HCT116 (cell line): Measurements from ENCODE around the gene CD22. TPM values are rescaled to one million over a fixed set of nuclear protein-coding genes. Genes with fewer than 3 reads are reported as not detected.
"Not testable (repeated sequence)": the region's sequence is repeated elsewhere in the genome, so short reads cannot be mapped to it uniquely, and the experiment has no call there.

ENCODE experiments used
- ATAC-seq: fragments of 200-7000 bp; cut with Tn5 transposase; 2 replicates; pipeline ENCODE4 v1.9.1; 2020; ENCODE audit warnings: mild to moderate bottlenecking, moderate library complexity
- BruUV-seq: library from RNA; stranded (reverse); fragments of 400-500 nt; replicated peaks from 2 replicates; lab custom pipeline; 2021; lab: Mats Ljungman, UMichigan
- CTCF ChIA-PET: fragments of 300-600 bp; sonication (Branson Sonifier 250); formaldehyde crosslinking; loops from one replicate; lab custom pipeline; 2021; ENCODE audit warnings: antibody characterized with exemption; lab: Charles Lee
- POLR2A ChIA-PET: fragments of 300-600, 350-600 bp; sonication (Branson Sonifier 250); formaldehyde crosslinking; loops from one replicate; lab custom pipeline; 2021; ENCODE audit warnings: antibody characterized with exemption; lab: Charles Lee
- RAD21 ChIA-PET, 2 experiments: fragments of 300-600 bp; sonication (Branson Sonifier 250); formaldehyde crosslinking; loops; one replicate each; lab custom pipeline; 2023; ENCODE audit warnings: low total read pairs in 2 of 2; ENCODE audit not compliant: uncharacterized antibody in 2 of 2, unreplicated experiment in 2 of 2, low non-redundant PET in 1 of 2; lab: Charles Lee
- DNase-seq: peaks from one replicate; pipeline ENCODE4 v3.0.0-alpha.2; 2010; ENCODE audit warnings: low read depth, low spot score
- H2AFZ ChIP-seq: fragments of 200-600 bp; shearing (Covaris generic), sonication (generic); 2 replicates; pipeline ENCODE4 v1.6.1; 2017; ENCODE audit warnings: low read depth, mixed run types, mixed read lengths, antibody characterized with exemption, low read length; ENCODE audit not compliant: poor library complexity, severe bottlenecking
- H3K27ac ChIP-seq: 2 replicates; pipeline ENCODE4 v1.5.1; 2012; ENCODE audit warnings: low read depth, low read length
- H3K27me3 ChIP-seq: fragments of 200-600 bp; sonication (generic); 2 replicates; pipeline ENCODE4 v1.6.1; 2016; ENCODE audit warnings: mixed run types, low read length, mixed read lengths; ENCODE audit not compliant: insufficient read depth
- H3K36me3 ChIP-seq, 2 experiments: fragments of 200-500 bp in 1 of 2; fragments of 200-600 bp in 1 of 2; sonication (Bioruptor generic) in 1 of 2; sonication (generic) in 1 of 2; 2 replicates each; pipeline versions ENCODE4 v1.5.1 to v1.6.1; 2014 to 2016; ENCODE audit warnings: low read length in 2 of 2, inconsistent platforms in 1 of 2, mixed read lengths in 1 of 2, mixed run types in 1 of 2; ENCODE audit not compliant: insufficient read depth in 2 of 2, control insufficient read depth in 1 of 2
- H3K4me1 ChIP-seq, 2 experiments: fragments of 200-600 bp in 1 of 2; sonication (generic) in 1 of 2; 2 replicates each; pipeline versions ENCODE4 v1.5.1 to v1.6.1; 2012 to 2017; ENCODE audit warnings: low read length in 2 of 2, inconsistent platforms in 1 of 2, mild to moderate bottlenecking in 1 of 2, mixed read lengths in 1 of 2, mixed run types in 1 of 2, moderate library complexity in 1 of 2; ENCODE audit not compliant: insufficient read depth in 2 of 2, control insufficient read depth in 1 of 2
- H3K4me2 ChIP-seq: fragments of 200-600 bp; sonication (generic); 2 replicates; pipeline ENCODE4 v1.6.1; 2017; ENCODE audit warnings: mixed run types, low read length, mixed read lengths
- H3K4me3 ChIP-seq, 2 experiments: fragments of 200-600 bp in 1 of 2; sonication (generic) in 1 of 2; replicated peaks in 1 of 2; 2 replicates each; pipeline ENCODE4 v1.5.1; 2011 to 2016; ENCODE audit warnings: low read length in 2 of 2, control low read depth in 1 of 2, low read depth in 1 of 2, mild to moderate bottlenecking in 1 of 2, mixed read lengths in 1 of 2, mixed run types in 1 of 2
- H3K79me2 ChIP-seq: fragments of 200-600 bp; sonication (generic); 2 replicates; pipeline ENCODE4 v1.6.1; 2017; ENCODE audit warnings: mild to moderate bottlenecking, mixed run types, low read length, moderate library complexity, mixed read lengths; ENCODE audit not compliant: insufficient read depth
- H3K9ac ChIP-seq: fragments of 200-600 bp; sonication (generic); 2 replicates; pipeline ENCODE4 v1.6.1; 2016; ENCODE audit warnings: low read length, mixed read lengths
- H3K9me2 ChIP-seq: fragments of 200-600 bp; sonication (generic), shearing (Covaris generic); 2 replicates; pipeline ENCODE4 v1.6.1; 2017; ENCODE audit warnings: mixed run types, mild to moderate bottlenecking, moderate library complexity; ENCODE audit not compliant: insufficient read depth
- H3K9me3 ChIP-seq, 2 experiments: fragments of 200-500 bp in 1 of 2; fragments of 200-600 bp in 1 of 2; sonication (Bioruptor generic) in 1 of 2; sonication (generic) in 1 of 2; 2 replicates each; pipeline ENCODE4 v1.6.1; 2014 to 2017; ENCODE audit warnings: low read length in 2 of 2, mixed read lengths in 2 of 2, inconsistent platforms in 1 of 2, low read depth in 1 of 2, mild to moderate bottlenecking in 1 of 2, mixed run types in 1 of 2, moderate library complexity in 1 of 2; ENCODE audit not compliant: control insufficient read depth in 1 of 2, insufficient read depth in 1 of 2
- H4K20me1 ChIP-seq: fragments of 200-600 bp; sonication (generic), shearing (Covaris generic); 2 replicates; pipeline ENCODE4 v1.6.1; 2017; ENCODE audit warnings: mixed run types, mild to moderate bottlenecking, moderate library complexity; ENCODE audit not compliant: insufficient read depth
- CBX3 ChIP-seq: IDR thresholded peaks from 2 replicates; pipeline ENCODE4 v1.6.1; 2012; ENCODE audit warnings: low read depth
- CEBPB ChIP-seq: IDR thresholded peaks from 2 replicates; pipeline ENCODE4 v1.6.1; 2012; ENCODE audit warnings: low read depth
- EGR1 ChIP-seq: IDR thresholded peaks from 2 replicates; pipeline ENCODE4 v1.6.1; 2012; ENCODE audit warnings: low read depth
- EZH2 ChIP-seq: fragments of 200-600 bp; sonication (generic); IDR thresholded peaks from 2 replicates; pipeline ENCODE4 v1.6.1; 2017; ENCODE audit warnings: antibody characterized with exemption, mixed run types
- FOSL1 ChIP-seq: IDR thresholded peaks from 2 replicates; pipeline ENCODE4 v1.6.1; 2012; ENCODE audit warnings: low read depth
- RAD21 ChIP-seq: IDR thresholded peaks from 2 replicates; pipeline ENCODE4 v1.6.1; 2012; ENCODE audit warnings: low read depth, mild to moderate bottlenecking
- SIN3A ChIP-seq: IDR thresholded peaks from 2 replicates; pipeline ENCODE4 v1.6.1; 2012; ENCODE audit warnings: low read depth
- SP1 ChIP-seq: IDR thresholded peaks from 2 replicates; pipeline ENCODE4 v1.6.1; 2012; ENCODE audit warnings: low read depth
- SRF ChIP-seq: IDR thresholded peaks from 2 replicates; pipeline ENCODE4 v1.6.1; 2012; ENCODE audit warnings: low read depth
- TCF7L2 ChIP-seq: IDR thresholded peaks from 2 replicates; pipeline ENCODE4 v1.7.0; 2011; ENCODE audit warnings: borderline replicate concordance, inconsistent platforms; ENCODE audit not compliant: insufficient read depth, insufficient read length; ENCODE audit errors: extremely low read depth
- ZBTB33 ChIP-seq: IDR thresholded peaks from 2 replicates; pipeline ENCODE4 v1.6.1; 2011; ENCODE audit warnings: mild to moderate bottlenecking, low read length, moderate library complexity; ENCODE audit not compliant: insufficient replicate concordance; ENCODE audit errors: extremely low read depth
- ZFX ChIP-seq: fragments of 450-650 bp; IDR thresholded peaks from 2 replicates; pipeline ENCODE4 v1.6.1; 2017
- intact Hi-C: fragments of 100-400 bp; cut with micrococcal nuclease; formaldehyde crosslinking; loops from 2 replicates; pipeline ENCODE4 v1.10.0; 2022
- total RNA-seq: library from RNA; stranded (reverse); gene quantifications from one replicate; pipeline ENCODE4 v1.2.1, GENCODE V29; 2021; ENCODE audit not compliant: unreplicated experiment
- TF ChIP-seq, protein P1 (sequence below), 3 experiments: fragments of 200-600 bp in 1 of 3; sonication (generic) in 1 of 3; IDR thresholded peaks in 2 of 3; conservative IDR thresholded peaks in 1 of 3; 2 replicates each; pipeline ENCODE4 v1.5.1; 2012 to 2017; ENCODE audit warnings: low read depth in 2 of 3, low read length in 2 of 3, antibody characterized with exemption in 1 of 3, borderline replicate concordance in 1 of 3, control low read depth in 1 of 3, mild to moderate bottlenecking in 1 of 3, mixed read lengths in 1 of 3, mixed run types in 1 of 3, moderate library complexity in 1 of 3; ENCODE audit not compliant: insufficient read depth in 1 of 3

Gene CD22
- total RNA-seq, 1 experiment from 2014 or later, result 7.0 TPM

GRCh38 chr19:35357867-35358573 is 29.0 kb downstream of the CD22 start, which contains the start of gene FFAR3:
Gene FFAR3, plus strand, starts transcription at chr19:35358460. Its CDS starts 431 bp downstream, at chr19:35358891.
- POLR2A ChIA-PET, result interaction anchor here (1.1 kb wide), 1 partner anchor 17 kb away, joined by 3 read pairs; no protein-coding TSS in a partner anchor

GRCh38 chr19:35358834-35359233 is 29.8 kb downstream of the CD22 start:
- H3K27ac ChIP-seq, H3K9me3 ChIP-seq, ATAC-seq, RAD21 ChIA-PET, H3K79me2 ChIP-seq, H3K27me3 ChIP-seq, POLR2A ChIA-PET, H3K4me3 ChIP-seq, H4K20me1 ChIP-seq, H3K36me3 ChIP-seq, H3K9me2 ChIP-seq, H2AFZ ChIP-seq, CTCF ChIA-PET, BruUV-seq, H3K9ac ChIP-seq, H3K4me2 ChIP-seq, H3K4me1 ChIP-seq, DNase-seq: not testable (repeated sequence)
- intact Hi-C loops, result loop anchor here (10.0 kb wide), 1 partner anchor 356 kb away; the partner anchor contains the start of gene KMT2B

More at GRCh38 chr19:35357867-35358573, 29.0 kb downstream of the CD22 start, which contains the start of gene FFAR3:
- H3K79me2 ChIP-seq, result no peaks in the 10 kb centered on the region
- H3K9me3 ChIP-seq, result no peaks in the 10 kb centered on the region
- H3K4me2 ChIP-seq, result no peak within 1 kb of the TSS
- ChIA-PET RAD21 (no interaction called here), CTCF (interaction anchor here (0.8 to 0.9 kb wide), 2 partner anchors 16 to 137 kb away, joined by 3 to 4 read pairs; no protein-coding TSS in a partner anchor)
- H3K27me3 ChIP-seq, result peaks cover 4% of the 10 kb centered on the region; the same call in 1 of the 2 replicates
- H3K36me3 ChIP-seq, result no peaks in the 10 kb centered on the region
- no peak within 1 kb of the TSS for H2AFZ ChIP-seq
- no peak within 1 kb of the TSS for H3K27ac ChIP-seq
- no peaks in the 10 kb centered on the region for H4K20me1 ChIP-seq
- DNase-seq (no peak), ATAC-seq (no peak)
- no peak within 1 kb of the TSS for H3K9ac ChIP-seq
- intact Hi-C loops, result loop anchor here (10.0 kb wide), 1 partner anchor 357 kb away; the partner anchor contains the start of gene KMT2B
- TF ChIP-seq SP1, result no peak
- no peak for TF ChIP-seq SIN3A
- no peak for TF ChIP-seq TCF7L2
- TF ChIP-seq CBX3, result no peak
- TF ChIP-seq SRF, result no peak
- no peak for TF ChIP-seq ZFX
- TF ChIP-seq FOSL1, result no peak
- TF ChIP-seq CEBPB, result no peak
- no peak for TF ChIP-seq EGR1
- no peak for TF ChIP-seq EZH2
- TF ChIP-seq, protein P1, sequence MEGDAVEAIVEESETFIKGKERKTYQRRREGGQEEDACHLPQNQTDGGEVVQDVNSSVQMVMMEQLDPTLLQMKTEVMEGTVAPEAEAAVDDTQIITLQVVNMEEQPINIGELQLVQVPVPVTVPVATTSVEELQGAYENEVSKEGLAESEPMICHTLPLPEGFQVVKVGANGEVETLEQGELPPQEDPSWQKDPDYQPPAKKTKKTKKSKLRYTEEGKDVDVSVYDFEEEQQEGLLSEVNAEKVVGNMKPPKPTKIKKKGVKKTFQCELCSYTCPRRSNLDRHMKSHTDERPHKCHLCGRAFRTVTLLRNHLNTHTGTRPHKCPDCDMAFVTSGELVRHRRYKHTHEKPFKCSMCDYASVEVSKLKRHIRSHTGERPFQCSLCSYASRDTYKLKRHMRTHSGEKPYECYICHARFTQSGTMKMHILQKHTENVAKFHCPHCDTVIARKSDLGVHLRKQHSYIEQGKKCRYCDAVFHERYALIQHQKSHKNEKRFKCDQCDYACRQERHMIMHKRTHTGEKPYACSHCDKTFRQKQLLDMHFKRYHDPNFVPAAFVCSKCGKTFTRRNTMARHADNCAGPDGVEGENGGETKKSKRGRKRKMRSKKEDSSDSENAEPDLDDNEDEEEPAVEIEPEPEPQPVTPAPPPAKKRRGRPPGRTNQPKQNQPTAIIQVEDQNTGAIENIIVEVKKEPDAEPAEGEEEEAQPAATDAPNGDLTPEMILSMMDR (IDR thresholded peaks at IDR 0.05 in 2 of 3, conservative IDR thresholded peaks at IDR 0.05 in 1 of 3; ENCODE audit: borderline replicate concordance in 1 of 3, insufficient read depth in 1 of 3, low read depth in 2 of 3, low read length in 2 of 3), result no peak
- TF ChIP-seq RAD21, result no peak
- no peak for TF ChIP-seq ZBTB33
- BruUV-seq, result no TSS peak
- H3K4me1 ChIP-seq, result peaks cover 0 to under 1% of the 10 kb centered on the region in 2 experiments; a peak in 1 of 4 replicates
- H3K9me2 ChIP-seq, result no peaks in the 10 kb centered on the region
- H3K4me3 ChIP-seq, result no peak within 1 kb of the TSS
